Measurements from ENCODE around the gene DENND2A.
"Not testable (repeated sequence)": the region's sequence is repeated elsewhere in the genome, so short reads cannot be mapped to it uniquely, and the experiment has no call there.

The DENND2A gene

DNA sequence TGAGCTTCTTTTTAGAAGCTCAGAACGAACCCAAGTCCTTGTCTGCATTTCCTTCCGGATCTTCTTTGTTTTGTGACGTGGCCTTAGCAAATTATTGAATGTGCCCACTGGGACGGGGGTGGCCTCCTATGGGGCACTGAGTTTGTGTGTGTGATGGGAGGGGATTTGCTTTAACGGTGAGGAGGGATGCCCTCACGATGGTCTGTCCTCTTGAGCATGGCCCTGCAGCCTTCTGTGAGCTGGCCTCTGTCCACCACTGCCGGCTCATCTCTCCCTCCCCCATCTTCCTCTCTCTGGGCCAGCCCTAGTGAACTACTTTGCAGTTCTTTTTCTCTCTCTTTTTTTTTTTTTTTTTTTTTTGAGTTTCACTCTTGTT lies 98.4 kb downstream of the DENND2A start:
- DNase-seq = peak; percentile 65

DNA sequence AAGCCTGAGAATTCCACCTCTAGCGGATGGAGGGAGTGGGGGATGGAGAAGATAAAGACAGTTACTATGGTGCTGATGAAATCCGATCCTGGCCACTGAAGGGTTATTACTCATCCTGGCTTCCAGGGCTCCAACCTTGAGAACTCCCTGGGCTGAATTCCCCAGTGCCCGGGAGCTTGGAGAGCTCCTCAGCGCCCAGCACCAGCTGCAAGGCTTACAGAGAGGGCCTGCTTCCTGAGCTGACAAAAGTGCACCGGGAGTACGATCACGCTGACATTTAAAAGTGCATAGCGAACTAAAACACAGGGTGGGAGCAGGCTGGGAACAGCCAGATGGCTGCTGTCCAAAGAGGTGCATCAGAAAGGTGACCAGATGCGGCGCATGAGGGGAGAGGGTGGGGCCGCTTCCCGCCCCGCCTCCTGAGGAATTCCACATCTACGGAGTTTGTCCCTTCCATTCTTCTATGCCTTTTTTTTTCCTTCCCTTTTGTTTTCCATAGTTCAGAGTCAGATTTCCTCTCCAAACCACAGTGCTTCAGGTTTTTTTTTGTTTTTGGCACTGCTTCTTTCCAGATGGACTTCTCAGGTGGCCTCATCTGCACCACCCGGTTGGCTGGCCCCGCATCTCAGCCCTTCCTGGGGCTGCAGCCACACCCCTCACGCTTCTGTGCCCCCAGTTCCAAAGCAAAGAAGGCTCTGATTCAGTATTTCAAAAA lies 98.9 kb downstream of the DENND2A start:
- peak; percentile 82 for DNase-seq

DNA sequence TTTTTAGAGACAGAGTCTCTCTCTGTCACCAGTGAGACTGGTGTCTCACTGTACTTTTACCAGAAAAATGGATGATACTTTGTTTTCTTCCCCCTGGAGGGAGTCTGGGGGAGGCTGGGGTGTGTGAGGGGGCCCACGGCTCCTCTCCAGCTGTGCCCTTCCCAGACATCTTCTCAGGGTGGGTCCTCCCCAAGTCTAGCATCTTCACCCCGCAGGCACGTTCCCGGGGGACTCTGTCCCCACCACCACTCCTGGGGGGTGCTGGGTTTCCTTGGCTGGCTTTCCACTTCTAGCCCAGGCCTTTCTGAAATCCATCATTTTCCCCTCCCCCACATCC lies 99.5 kb downstream of the DENND2A start:
- DNase-seq = no peak

DNA sequence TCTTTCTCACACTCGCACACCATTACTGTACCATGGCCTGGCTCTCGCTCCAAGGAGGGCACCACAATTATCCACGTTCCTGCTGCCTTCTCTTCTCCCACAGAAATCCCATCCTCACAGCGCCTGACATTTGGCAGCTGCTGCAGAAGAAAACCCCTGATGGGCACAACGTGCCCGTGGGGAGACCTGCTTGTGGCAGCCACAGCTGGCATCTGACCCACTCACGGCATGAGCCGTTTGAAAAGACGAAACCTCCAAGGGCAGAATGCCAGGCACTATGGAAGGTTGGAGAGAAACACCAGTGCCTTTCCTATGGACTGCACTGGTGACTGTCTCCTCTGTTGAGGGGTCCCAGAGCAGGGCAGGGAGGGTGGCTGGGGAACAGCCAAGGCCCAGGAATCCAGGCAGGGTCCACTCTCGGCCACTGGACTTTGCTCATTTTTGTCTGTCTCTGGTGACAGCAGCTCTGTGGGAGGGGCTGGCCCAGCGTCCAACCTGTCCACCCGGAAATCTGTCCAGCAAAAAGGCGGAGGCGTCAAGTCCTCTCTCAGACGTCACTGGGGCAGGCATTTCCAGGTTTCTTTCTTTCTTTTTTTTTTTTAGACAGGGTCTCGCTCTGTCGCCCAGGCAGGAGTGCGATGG lies 100.4 kb downstream of the DENND2A start:
- peak; percentile 45 for DNase-seq

DNA sequence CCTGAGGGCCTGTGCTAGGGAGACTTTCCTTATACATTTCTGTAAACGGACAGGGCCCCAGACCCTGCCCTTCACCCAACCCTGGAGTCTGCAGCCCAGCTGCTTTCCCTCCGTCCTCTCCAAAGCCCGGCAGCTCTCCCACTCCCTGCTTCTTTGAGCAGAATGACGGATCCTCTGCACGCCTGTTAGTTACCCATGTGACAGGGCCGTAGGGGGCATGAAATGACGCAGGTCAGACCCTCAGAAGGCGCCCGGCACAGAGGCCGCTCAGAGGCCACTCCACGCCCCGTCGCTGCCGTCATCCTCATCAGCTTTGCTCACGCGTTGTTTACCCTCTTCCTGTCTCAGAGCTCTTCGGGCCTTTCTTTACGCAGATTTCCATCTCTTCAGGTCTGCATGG lies 101.2 kb downstream of the DENND2A start:
- DNase-seq = peak; percentile 64

DNA sequence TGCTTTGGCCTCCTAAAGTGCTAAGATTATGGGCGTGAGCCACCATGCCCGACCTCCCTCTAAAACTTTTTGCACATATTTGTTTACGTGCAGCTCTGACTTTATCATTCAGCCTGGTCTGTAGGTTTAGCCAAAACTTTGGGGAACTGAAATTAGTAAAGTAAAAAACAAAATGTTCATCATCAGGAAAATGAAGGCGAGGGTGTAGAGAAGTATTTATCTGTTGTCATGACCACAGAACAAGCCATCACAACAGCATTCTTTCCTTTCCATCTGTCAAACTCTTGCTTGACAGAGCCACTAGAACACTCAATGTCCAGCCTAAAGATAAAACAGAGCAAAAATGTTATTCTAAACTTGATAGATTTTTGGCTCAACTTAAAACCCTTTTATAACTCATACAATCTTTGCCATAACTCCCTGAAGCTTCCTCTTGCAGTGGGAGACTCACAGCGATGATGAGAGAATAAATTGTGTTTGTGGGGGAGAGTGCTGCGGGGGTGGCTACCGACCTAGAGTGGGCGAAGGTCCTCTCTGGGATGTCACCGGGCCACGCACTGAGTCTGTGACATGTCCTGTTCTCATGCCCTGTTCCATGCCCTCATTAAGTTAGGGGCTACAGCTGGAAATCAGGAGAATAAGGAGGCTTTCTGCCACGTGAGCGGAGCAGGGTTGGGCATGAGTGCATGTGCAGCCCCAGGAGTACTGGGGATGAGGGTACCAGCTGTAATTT lies 102.7 kb downstream of the DENND2A start:
- DNase-seq = no peak

DNA sequence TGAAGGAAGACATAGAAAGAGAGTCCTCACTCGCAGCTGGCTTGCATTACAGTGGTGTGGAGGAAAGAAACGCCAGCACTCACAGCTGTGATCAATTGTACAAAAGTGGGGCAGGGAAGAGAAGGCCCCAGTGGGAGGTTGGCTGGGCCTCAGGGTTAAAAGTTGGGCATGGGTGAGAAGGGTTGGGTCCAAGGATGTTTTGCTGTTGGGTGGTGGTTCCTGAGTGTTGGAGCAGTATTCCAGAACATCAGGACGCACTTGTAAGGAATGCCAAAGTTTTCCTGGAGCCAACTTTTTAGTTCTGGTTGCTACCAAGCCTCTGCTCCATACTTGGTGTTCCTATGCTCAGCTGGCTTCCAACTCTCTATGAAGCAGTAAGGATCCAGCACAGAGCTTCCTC lies 105.9 kb downstream of the DENND2A start:
- DNase-seq = no peak

DNA sequence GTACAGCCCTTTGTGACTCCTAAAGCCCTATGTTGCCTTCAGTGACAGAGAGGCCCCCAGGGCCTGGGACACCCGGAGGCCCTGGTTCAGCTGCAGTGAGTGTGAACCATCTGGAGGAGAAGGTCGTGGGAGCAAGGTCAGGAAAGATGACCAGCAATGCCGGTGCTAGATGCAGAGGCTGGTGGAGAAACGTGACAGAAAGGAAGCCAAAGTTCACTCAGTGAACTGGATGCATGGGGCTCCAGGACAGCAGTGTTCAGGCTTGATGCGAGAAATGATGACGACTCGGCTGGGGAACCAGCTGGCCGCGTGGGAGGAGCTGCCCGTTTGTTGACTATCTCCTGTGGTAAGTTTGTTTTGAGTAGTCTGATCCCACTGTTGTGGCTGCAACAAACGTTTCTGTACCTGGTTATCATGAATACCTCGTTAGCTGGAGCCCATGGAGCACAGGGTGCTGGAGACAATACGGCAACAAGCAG lies 107.2 kb downstream of the DENND2A start:
- peak; percentile 41 for DNase-seq

DNA sequence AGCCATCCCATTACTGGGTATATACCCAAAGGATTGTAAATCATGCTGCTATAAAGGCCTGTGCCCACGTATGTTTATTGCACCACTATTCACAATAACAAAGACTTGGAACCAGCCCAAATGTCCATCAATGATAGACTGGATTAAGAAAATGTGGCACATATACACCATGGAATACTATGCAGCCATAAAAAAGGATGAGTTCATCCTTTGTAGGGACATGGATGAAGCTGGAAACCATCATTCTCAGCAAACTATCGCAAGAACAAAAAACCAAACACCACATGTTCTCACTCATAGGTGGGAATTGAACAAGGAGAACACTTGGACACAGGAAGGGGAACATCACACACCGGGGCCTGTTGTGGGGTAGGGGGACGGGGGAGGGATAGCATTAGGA lies 111.2 kb downstream of the DENND2A start:
- DNase-seq = not testable (repeated sequence)

DNA sequence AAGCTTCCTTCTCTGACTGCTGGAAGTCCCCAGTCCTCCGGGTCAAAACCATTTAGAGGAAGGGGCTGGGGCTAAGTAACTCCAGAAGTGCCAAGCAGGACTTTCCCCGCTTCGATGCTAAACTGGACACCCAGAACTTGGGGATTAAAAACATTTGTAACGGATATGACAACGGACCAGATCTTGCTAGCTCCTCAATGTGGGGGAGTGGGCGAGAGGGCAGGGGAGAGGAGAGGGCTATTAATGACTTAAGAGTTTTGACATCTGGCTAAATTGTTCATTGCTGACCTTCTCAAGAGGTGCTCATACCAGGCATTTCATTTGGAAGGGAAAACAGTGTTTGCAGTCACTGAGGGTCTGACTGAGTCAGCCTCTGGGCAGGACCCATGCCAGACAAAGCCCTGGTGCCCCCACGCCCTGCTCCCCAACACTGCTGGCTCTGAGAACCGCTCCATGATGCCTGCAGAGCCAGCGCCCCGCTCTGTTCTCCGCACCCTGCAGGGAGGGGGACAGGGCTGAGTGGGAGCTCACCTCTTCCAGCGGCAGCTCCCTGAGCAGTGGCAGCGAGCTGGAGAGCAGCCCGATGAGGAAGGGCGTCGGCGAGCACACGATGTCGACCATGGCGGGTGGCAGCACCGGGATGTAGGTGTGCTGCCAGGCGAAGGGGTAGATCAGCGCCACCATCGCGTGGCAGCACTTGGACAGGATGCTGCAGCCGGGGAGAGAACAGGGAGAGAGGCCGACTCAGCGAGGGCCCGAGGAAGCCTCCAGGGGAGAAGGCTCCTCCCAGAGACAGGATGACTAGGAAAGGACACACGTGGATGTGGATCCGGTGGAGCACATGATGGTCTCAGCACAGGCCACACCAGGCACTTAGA lies 113.6 kb downstream of the DENND2A start:
- DNase-seq = peak; percentile 44

DNA sequence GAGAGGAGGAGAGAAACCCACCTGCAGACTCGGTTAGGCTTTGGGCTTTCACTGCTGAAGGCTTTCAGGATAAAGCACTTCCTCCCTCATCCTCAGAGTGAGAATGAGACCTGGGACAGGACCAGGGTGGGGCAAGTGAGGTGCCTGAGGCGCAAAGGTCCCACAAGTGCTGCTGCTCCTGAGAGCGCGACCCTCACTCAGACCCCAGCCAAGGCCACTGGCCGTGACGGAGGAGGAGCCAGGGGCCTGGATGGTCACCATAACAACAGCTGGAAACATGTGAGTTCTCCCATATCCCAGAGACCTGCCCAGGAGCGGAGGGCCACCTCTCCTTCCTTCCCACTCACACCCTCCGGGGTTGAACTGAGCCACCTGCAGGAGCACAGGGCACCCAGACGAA lies 114.4 kb downstream of the DENND2A start:
- peak; percentile 51 for DNase-seq

DNA sequence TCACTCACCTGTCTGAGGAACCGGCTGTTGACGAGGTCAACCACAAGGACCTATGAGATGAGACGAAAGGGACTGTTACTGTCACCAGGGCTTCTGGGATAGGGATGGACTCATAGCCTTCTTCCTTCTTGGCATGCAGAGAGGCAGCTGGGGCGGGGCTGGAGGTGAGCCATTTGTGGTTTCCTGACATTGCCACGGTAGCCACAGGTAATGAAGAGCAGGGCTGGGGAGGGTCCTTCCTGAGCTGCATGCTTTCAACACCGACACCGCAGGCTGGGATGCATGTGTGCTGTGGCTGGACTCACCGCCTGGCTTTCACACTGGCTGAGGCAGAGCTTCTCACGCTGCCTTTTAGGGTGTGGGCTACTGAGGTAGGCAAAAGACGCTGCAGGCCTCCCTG lies 114.9 kb downstream of the DENND2A start:
- no peak for DNase-seq

DNA sequence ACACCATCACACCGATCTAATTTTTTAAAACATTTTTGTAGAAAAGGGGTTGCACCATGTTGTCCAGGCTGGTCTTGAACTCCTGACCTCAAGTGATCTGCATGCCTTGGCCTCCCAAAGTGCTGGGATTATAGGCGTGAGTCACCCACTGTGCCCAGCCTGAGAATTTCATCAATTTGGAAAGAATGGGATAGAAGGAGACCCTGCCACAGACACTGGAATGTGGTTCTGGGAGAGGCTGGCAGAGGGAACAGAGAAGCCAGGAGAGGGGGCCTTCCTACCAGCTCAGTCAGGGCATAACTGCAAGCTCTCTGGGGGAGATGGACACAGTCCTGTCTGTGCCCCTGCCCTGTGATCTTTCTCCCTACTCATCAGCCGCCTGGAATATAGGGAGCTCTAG lies 119.2 kb downstream of the DENND2A start:
- DNase-seq = no peak

DNA sequence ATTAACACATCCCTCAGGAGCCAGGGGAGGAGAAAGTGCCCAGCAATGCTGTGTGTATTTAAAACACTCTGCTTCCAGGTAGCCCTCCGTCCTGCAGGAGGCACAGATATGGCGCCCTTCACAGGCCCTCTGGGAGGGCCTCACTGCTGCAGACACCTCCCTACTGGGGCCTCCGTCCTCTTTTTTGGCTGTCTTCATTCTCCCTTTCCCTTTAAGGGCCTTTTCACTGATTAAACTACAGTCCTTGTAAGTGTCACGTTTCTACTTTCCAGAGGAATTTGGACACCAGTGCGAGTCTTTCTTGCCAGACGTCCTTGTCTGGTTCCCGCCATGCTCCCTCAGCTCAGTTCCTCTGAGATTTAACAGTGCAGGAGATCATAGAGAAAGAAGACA lies 121.6 kb downstream of the DENND2A start:
- DNase-seq = no peak

DNA sequence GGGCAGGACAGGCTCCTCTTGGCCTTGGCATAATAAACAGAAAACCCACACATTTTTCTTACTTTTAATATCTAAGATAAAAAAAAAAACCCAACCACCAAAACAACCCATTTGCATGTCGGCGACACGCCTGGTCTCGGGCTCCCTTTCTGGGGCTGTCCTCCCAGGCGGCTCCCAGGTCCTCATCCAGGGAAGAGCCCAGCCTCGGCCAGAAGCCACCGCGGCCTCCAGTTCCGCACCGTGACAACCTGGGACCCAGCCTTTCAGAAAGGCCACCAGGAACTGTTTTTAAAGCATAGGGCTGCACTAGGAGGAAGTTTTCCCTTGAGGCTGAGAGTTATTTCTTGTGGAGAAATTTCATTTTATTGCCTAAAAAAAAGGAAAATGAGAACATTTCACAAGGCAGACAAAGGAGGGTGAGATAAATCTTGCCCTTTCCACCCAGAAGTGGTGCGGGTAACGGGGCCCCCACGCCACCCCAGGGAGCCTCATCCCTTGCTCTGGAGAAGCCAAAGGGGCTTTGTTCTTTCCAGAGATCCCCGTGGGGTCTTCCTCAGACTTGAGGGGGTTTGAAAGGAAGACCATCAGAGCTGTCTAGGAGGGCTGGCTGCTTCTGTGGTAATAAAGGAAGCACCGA lies 122.1 kb downstream of the DENND2A start:
- DNase-seq = no peak

DNA sequence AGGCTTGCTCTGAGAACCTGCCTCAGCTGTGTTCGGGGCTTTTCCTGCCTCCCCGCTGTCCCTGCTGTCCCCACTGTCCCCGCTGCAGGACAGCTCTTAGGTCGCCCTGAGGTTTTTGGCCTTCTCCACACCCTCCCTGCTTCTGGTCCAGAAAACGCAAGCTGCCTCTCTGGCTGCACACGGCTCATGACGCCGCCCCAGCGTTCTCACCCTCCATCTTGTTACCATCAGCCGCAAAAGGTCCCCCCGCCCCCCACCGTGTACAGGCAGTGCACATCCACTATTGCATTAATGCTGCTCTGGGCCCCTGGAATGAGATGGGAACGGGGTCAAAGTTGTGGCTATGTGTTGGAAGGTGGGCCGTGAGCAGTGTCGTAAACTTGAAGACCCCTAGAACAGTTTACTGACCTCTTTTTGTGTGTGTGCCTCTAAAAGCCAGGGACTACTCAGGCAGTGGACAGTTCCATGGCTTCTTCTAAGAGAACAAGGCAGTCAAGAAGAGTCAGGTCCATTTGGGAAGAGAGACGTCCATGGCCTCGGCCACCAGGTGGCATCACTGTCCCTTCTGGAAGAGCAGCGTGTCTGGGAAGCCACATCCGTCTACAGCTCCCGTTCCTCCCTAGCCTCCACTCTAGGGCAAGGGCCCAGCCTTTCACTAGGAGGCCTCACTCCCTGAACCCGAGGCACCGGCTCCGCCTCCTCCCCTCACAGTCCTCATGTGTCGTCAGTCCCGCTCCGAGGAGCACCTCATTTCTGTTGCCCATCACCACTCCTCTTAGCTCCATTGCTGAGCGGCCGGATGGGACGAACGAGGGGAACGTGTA lies 122.9 kb downstream of the DENND2A start:
- peak; percentile 75 for DNase-seq

DNA sequence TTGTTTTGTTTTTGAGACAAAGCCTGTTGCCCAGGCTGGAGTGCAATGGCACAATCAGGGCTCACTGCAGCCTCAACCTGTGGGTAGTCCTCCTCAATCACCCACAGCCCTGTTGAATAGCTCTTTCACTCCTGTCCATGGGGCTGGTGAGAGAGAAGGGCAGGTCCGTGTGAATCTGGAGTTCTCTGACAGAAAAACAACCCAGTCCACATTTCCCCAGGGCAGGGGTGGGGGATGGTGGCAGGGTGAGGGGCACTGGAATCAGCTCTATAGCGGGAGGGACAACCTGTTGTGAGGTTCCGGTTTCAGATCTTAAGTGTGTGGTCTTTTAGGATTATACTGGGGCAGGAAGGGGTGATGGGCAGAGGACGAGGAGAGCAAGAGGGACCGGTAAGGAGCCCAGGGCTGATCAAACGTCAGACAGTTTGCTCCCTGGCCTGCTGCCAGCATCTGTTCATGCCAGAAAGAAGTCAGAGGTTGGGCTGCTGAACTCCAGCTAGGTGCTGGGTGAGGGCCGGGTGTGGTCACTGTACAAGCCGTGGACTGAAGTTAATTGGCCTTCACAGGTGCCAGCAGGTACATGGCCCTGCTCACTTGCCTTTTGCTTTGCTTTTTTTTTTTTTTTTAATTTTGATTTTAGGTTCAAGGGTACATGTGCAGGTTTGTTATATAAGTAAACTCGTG lies 128.2 kb downstream of the DENND2A start:
- DNase-seq = no peak

DNA sequence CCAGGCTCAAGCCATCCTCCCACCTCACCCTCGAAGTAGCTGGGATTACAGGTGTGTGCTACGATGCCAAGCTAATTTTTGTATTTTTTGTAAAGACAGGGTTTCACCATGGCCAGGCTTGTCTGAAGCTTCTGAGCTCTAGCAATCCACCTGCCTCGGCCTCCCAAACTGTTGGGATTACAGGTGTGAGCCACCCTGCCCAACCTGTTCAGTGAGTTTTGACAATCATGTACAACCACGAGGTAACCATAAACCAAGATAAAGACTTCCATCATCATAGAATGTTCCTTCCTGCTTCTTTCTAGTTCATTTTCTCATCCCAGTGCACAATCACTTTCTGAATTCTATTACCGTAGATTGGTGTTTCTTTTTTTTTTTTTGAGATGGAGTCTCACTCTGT lies 130.8 kb downstream of the DENND2A start:
- no peak for DNase-seq

DNA sequence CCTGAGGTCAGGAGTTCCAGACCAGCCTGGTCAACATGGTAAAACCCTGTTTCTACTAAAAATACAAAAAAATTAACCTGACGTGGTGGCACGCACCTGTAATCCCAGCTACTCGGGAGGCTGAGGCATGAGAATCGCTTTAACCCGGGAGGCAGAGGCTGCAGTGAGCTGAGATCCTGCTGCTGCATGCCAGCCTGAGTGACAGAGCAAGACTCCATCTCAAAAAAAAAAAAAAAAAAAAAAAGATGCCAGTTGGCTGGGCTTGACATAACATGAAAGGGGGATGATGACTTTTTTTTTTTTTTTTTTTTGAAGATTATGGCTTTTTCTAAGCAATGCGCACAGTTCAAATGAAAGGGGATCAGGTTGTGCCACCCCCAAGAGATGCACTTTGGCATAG lies 133.1 kb downstream of the DENND2A start:
- DNase-seq = not testable (repeated sequence)

DNA sequence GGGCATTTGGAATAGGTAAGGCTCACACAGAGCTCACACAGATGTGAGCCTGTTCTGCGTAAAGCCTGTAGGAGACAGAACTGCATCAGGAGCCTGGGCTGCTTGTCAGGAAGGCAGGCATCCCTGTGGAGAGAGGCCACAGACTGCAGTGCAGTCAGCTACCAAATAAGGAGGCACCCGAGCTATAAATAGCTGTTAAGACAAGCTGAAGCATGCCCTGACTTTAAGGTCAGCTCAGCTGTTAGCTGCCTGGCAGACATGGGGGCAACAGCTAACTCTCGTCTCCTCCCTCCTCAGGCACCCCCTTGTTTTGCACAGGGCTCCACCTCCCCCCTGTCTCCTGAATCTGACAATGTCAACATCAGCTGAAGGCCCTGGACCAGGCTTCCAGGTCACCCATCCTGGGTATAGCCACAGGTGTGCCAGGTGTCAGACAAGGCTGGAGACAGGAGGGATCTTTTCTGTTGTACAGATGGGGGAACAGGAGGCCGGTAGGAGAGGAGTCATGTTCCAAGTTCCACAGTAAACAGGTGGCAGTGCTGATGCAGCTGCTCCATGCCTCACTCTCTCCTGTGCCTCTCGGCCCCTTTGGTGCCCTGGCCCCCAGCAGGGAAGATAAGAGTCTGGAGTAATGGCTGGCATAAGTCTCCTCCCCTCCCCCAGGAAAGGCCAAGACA lies 133.7 kb downstream of the DENND2A start:
- peak; percentile 16 for DNase-seq
